ENCODE results near the gene TESK1.

- TF ChIP-seq POLR2A (IDR thresholded peaks at IDR 0.05): no peak
- peak in 1 of 5 experiments; percentile 17 for TF ChIP-seq CTCF (IDR thresholded peaks at IDR 0.05)
Measured at GRCh38 chr9:35616681-35617459, 11.8 kb downstream of the TESK1 start.
